Right atrium auricular region (tissue), 2 donors: ENCODE data around the gene RHBG. TPM values are rescaled to one million over a fixed set of nuclear protein-coding genes. Genes with fewer than 3 reads are reported as not detected.

Experiments
- DNase-seq: peaks from one replicate; pipeline ENCODE4 v3.0.0-alpha.2; 2019; ENCODE audit warnings: low spot score
- H3K27ac ChIP-seq, 2 donors: fragments of 200-600 bp; sonication (generic); 1 replicate in 1 of 2; 2 replicates in 1 of 2; pipeline ENCODE4 v1.5.1; 2016 to 2019
- H3K27me3 ChIP-seq, 2 donors: fragments of 200-600 bp; sonication (generic); one replicate each; pipeline versions ENCODE4 v1.5.1 to v1.6.0; 2017 to 2019
- H3K36me3 ChIP-seq: fragments of 200-600 bp; sonication (generic); one replicate; pipeline ENCODE4 v1.5.1; 2016
- H3K4me1 ChIP-seq, 2 donors: fragments of 200-600 bp; sonication (generic); one replicate each; pipeline versions ENCODE4 v1.5.1 to v1.6.0; 2017 to 2019
- H3K4me3 ChIP-seq, 2 donors: fragments of 200-600 bp; sonication (generic); 1 replicate in 1 of 2; 2 replicates in 1 of 2; pipeline ENCODE4 v1.5.1; 2017 to 2019; ENCODE audit warnings: mild to moderate bottlenecking in 1 of 2, moderate library complexity in 1 of 2
- H3K9me3 ChIP-seq, 2 donors: fragments of 200-600 bp; sonication (generic); one replicate each; pipeline ENCODE4 v1.5.1; 2019
- CTCF ChIP-seq, 2 donors: fragments of 200-600 bp; sonication (generic); IDR thresholded peaks; one replicate each; pipeline ENCODE4 v1.5.1; 2019; ENCODE audit warnings: antibody characterized with exemption in 2 of 2
- total RNA-seq, 2 donors: library from RNA; depleted of rRNA; stranded (reverse); fragments of >200 nt; gene quantifications; one replicate each; pipeline ENCODE4 v1.1.0, GENCODE V29; 2016

RHBG gene
- total RNA-seq, 2 donors from 2014 or later: not detected

GRCh38 chr1:156373546-156373945 lies 4.5 kb downstream of the RHBG start:
- H3K4me3 ChIP-seq: no peak overlapping the region
- no peaks in the 10 kb centered on the region for H3K36me3 ChIP-seq
- peaks cover 0 to 9% of the 10 kb centered on the region in 2 donors for H3K4me1 ChIP-seq
- DNase-seq: no peak
- TF ChIP-seq CTCF (IDR thresholded peaks at IDR 0.05): no peak
- no peaks in the 10 kb centered on the region for H3K27me3 ChIP-seq
- no peak overlapping the region for H3K27ac ChIP-seq
- H3K9me3 ChIP-seq: no peaks in the 10 kb centered on the region

- Histone ChIP-seq H3K27ac (no peak overlapping the region), H3K4me1 (no peaks in the 10 kb centered on the region), H3K27me3 (no peaks in the 10 kb centered on the region), H3K9me3 (no peaks in the 10 kb centered on the region), H3K36me3 (no peaks in the 10 kb centered on the region), H3K4me3 (no peak overlapping the region)
- no peak for TF ChIP-seq CTCF (IDR thresholded peaks at IDR 0.05)
- no peak for DNase-seq
These were observed 7.1 kb downstream of the RHBG start for GRCh38 chr1:156376146-156376545.

- no peaks in the 10 kb centered on the region for H3K4me1 ChIP-seq
- H3K4me3 ChIP-seq: no peak overlapping the region
- H3K27ac ChIP-seq: no peak overlapping the region
- no peak for DNase-seq
- H3K27me3 ChIP-seq: no peaks in the 10 kb centered on the region
- H3K36me3 ChIP-seq: no peaks in the 10 kb centered on the region
- TF ChIP-seq CTCF (IDR thresholded peaks at IDR 0.05): no peak
- H3K9me3 ChIP-seq: no peaks in the 10 kb centered on the region
These were observed 8.2 kb downstream of the RHBG start for GRCh38 chr1:156376958-156377919.

GRCh38 chr1:156378557-156378956 lies 9.5 kb downstream of the RHBG start:
- Histone ChIP-seq H3K27me3 (no peaks in the 10 kb centered on the region), H3K36me3 (no peaks in the 10 kb centered on the region), H3K27ac (no peak overlapping the region), H3K4me1 (no peaks in the 10 kb centered on the region), H3K9me3 (no peaks in the 10 kb centered on the region), H3K4me3 (no peak overlapping the region)
- DNase-seq: no peak
- TF ChIP-seq CTCF (IDR thresholded peaks at IDR 0.05): no peak

GRCh38 chr1:156379420-156380165 lies 10.6 kb downstream of the RHBG start:
- H3K36me3 ChIP-seq: no peaks in the 10 kb centered on the region
- H3K9me3 ChIP-seq: no peaks in the 10 kb centered on the region
- H3K4me3 ChIP-seq: no peak overlapping the region
- DNase-seq: no peak
- no peaks in the 10 kb centered on the region for H3K27me3 ChIP-seq
- TF ChIP-seq CTCF (IDR thresholded peaks at IDR 0.05): no peak
- no peaks in the 10 kb centered on the region for H3K4me1 ChIP-seq
- no peak overlapping the region for H3K27ac ChIP-seq
